ENCODE results near the gene GRK5.

GRK5 gene

GRCh38 chr10:119410361-119411116 is 203.2 kb downstream of the GRK5 start:
- H3K36me3 ChIP-seq (ENCODE audit: insufficient read depth, low read length), result no peaks in the 10 kb centered on the region
- no peaks in the 10 kb centered on the region for H3K9me3 ChIP-seq (ENCODE audit: insufficient read depth, low read depth, low read length)
- H3K27me3 ChIP-seq (ENCODE audit: insufficient read depth, low read length, poor library complexity, severe bottlenecking), result no peaks in the 10 kb centered on the region
- H3K9me2 ChIP-seq (replicated peaks; ENCODE audit: low read depth, low read length), result no peaks in the 10 kb centered on the region
- no peak overlapping the region for H2AFZ ChIP-seq (ENCODE audit: low read length)
- H4K20me1 ChIP-seq (ENCODE audit: insufficient read depth, low read length, poor library complexity, severe bottlenecking), result no peaks in the 10 kb centered on the region
- no peak overlapping the region for H3K9ac ChIP-seq (ENCODE audit: low read depth, low read length, poor library complexity, severe bottlenecking)
- peaks cover 36% of the 10 kb centered on the region for H3K4me1 ChIP-seq (ENCODE audit: insufficient read depth, low read length, poor library complexity, severe bottlenecking)
- no peaks in the 10 kb centered on the region for H3K79me2 ChIP-seq (ENCODE audit: insufficient read depth, low read length)
- TF ChIP-seq CTCF (conservative IDR thresholded peaks at IDR 0.05; ENCODE audit: low read length), result no peak
- TF ChIP-seq EZH2phosphoT487 (IDR thresholded peaks at IDR 0.05; ENCODE audit: borderline replicate concordance), result no peak
- no peaks in the 10 kb centered on the region for H3F3A ChIP-seq (ENCODE audit: low read depth)
- no peak overlapping the region for H3K4me3 ChIP-seq (ENCODE audit: low read length, poor library complexity, severe bottlenecking)
- H3K4me2 ChIP-seq (ENCODE audit: low read depth, low read length, poor library complexity, severe bottlenecking), result no peak overlapping the region

- H2AFZ ChIP-seq (ENCODE audit: low read length), result no peak overlapping the region
- H3K79me2 ChIP-seq (ENCODE audit: insufficient read depth, low read length), result no peaks in the 10 kb centered on the region
- TF ChIP-seq CTCF (conservative IDR thresholded peaks at IDR 0.05; ENCODE audit: low read length) (no peak), EZH2phosphoT487 (IDR thresholded peaks at IDR 0.05; ENCODE audit: borderline replicate concordance) (no peak)
- H3K4me2 ChIP-seq (ENCODE audit: low read depth, low read length, poor library complexity, severe bottlenecking), result peak overlapping the region; percentile 75
- H3K36me3 ChIP-seq (ENCODE audit: insufficient read depth, low read length), result no peaks in the 10 kb centered on the region
- no peaks in the 10 kb centered on the region for H3K27me3 ChIP-seq (ENCODE audit: insufficient read depth, low read length, poor library complexity, severe bottlenecking)
- no peaks in the 10 kb centered on the region for H3K9me3 ChIP-seq (ENCODE audit: insufficient read depth, low read depth, low read length)
- no peaks in the 10 kb centered on the region for H3K9me2 ChIP-seq (replicated peaks; ENCODE audit: low read depth, low read length)
- H3F3A ChIP-seq (ENCODE audit: low read depth), result no peaks in the 10 kb centered on the region
- H4K20me1 ChIP-seq (ENCODE audit: insufficient read depth, low read length, poor library complexity, severe bottlenecking), result no peaks in the 10 kb centered on the region
- H3K9ac ChIP-seq (ENCODE audit: low read depth, low read length, poor library complexity, severe bottlenecking), result peak overlapping the region; percentile 53
- peaks cover 41% of the 10 kb centered on the region for H3K4me1 ChIP-seq (ENCODE audit: insufficient read depth, low read length, poor library complexity, severe bottlenecking)
- H3K4me3 ChIP-seq (ENCODE audit: low read length, poor library complexity, severe bottlenecking), result no peak overlapping the region
Observed at GRCh38 chr10:119412244-119413092, 205.1 kb downstream of the GRK5 start.

DNA sequence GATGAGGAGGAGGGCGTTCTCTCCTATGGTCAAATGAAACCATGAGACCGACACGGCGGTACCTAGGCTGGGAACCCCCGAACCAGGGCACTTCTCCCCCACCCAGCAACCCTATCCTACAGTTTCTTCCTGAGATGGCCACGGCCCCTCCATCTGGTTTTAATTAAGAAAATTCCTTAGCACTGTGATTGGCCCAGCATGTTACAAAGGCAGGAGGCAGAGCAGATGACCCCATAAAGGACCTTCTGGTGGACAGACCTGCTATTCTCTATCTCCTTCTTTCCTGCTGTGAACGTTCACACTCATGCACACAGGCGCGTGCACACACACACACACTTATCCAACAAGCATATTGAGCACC is 205.7 kb downstream of the GRK5 start:
- Histone ChIP-seq H3K36me3 (ENCODE audit: insufficient read depth, low read length) (no peaks in the 10 kb centered on the region), H3K4me3 (ENCODE audit: low read length, poor library complexity, severe bottlenecking) (peak overlapping the region; percentile 56), H4K20me1 (ENCODE audit: insufficient read depth, low read length, poor library complexity, severe bottlenecking) (no peaks in the 10 kb centered on the region), H3K4me1 (ENCODE audit: insufficient read depth, low read length, poor library complexity, severe bottlenecking) (peaks cover 41% of the 10 kb centered on the region), H3F3A (ENCODE audit: low read depth) (no peaks in the 10 kb centered on the region), H3K79me2 (ENCODE audit: insufficient read depth, low read length) (no peaks in the 10 kb centered on the region), H3K9me2 (replicated peaks; ENCODE audit: low read depth, low read length) (no peaks in the 10 kb centered on the region), H2AFZ (ENCODE audit: low read length) (no peak overlapping the region), H3K4me2 (ENCODE audit: low read depth, low read length, poor library complexity, severe bottlenecking) (peak overlapping the region; percentile 75), H3K27me3 (ENCODE audit: insufficient read depth, low read length, poor library complexity, severe bottlenecking) (no peaks in the 10 kb centered on the region), H3K9me3 (ENCODE audit: insufficient read depth, low read depth, low read length) (no peaks in the 10 kb centered on the region), H3K9ac (ENCODE audit: low read depth, low read length, poor library complexity, severe bottlenecking) (peak overlapping the region; percentile 53)
- TF ChIP-seq CTCF (conservative IDR thresholded peaks at IDR 0.05; ENCODE audit: low read length), result no peak
- no peak for TF ChIP-seq EZH2phosphoT487 (IDR thresholded peaks at IDR 0.05; ENCODE audit: borderline replicate concordance)

Data from Loucy (cell line).